Hematopoietic multipotent progenitor cell treated with erythropoietin and hydrocortisone succinate and interleukin-3 and kit ligand, for 15 days (in vitro differentiated cells): ENCODE results near the gene ZNF48.

Source experiments
- DNase-seq: peaks from one replicate; pipeline ENCODE4 v3.0.0-alpha.2; 2015; ENCODE audit warnings: low spot score

Gene ZNF48

DNA sequence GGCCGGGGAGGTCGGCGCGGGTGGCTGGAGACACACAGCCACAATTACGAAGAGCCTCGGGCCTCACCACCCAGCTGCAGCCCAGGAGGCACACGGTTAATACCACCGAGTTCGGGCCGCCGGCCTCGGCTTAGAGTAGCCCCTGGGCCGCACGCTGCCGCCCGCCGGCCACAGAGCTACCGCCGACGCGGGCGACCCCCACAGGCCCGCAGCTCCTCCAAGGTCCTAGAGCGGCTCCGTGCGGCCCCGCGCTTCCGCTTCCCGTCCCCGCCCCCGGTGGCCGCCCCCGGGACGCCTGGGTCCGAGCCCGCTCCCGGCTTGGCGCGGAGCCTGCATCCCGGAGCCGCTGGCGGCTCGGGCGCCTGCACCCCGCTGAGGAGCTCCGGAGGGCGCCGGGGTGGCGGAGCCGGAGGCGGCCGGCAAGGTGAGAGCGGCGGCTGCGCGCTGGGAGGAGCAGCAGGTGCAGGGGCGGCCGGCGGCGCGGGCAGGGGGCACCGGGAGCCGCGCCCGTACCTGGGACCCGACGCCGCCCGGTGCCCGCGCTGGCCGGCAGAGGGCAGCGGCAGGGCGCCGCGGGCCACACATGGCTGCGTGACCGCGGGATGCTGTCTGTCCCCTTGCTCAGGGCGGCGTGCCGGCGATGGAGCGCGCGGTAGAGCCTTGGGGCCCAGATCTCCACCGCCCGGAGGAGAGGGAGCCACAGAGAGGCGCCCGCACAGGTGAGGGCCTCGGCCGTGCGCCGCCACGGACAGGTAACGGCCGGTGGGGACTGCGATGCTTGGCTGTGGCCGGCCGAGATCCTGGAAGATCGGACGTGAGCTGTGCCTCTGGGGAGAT is at the start of gene ZNF48:
ZNF48 (plus strand) TSS at position 266 of the 837 bp plus-strand sequence; CDS start at position 641, 375 bp downstream.
- peak; percentile 56 for DNase-seq

DNA sequence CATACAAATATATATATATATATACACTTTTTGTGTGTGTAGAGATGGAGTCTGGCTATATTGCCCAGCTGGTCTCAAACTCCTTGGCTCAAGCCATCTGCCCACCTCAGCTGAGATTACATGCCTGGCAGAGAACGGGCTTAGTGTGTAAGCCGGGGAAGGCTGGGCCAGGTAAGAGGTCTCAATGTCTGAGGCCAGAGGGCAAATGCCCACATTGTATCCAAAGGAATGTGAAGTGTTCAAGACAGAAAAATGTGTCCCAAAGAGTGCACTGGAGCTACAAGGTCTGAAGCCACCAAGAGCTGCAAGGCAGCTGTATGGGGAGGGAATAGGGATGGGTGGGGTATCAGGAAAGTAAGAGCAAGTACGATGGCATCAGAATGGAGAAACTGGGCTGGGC is 48.9 kb upstream of the ZNF48 start:
- no peak for DNase-seq

- DNase-seq: no peak
Measured at GRCh38 chr16:30348113-30348512, 47.1 kb upstream of the ZNF48 start.

GRCh38 chr16:30348929-30349328 is 46.3 kb upstream of the ZNF48 start:
- no peak for DNase-seq

DNA sequence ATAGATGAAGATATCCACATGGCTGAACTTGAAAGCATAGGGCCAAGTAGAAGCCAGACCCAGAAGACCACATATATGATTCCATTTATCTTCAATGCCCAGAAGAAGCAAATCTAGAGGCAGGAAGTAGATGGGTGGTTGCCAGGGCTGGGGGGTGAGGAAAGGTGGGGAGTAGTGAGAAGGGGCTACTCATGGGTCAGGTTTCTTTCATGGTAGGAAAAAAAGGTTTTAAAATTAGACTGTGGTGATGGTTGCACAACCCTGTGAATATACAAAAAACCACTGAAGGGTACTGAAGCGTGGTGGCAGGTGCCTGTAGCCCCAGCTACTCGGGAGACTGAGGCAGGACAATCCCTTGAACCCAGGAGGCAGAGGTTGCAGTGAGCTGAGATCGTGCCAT is 45.5 kb upstream of the ZNF48 start:
- no peak for DNase-seq

GRCh38 chr16:30350134-30350871 is 44.9 kb upstream of the ZNF48 start:
- no peak for DNase-seq

- DNase-seq: no peak
Measured at GRCh38 chr16:30351001-30351441, 44.2 kb upstream of the ZNF48 start.

- no peak for DNase-seq
Measured at GRCh38 chr16:30351586-30352419, 43.4 kb upstream of the ZNF48 start.

DNA sequence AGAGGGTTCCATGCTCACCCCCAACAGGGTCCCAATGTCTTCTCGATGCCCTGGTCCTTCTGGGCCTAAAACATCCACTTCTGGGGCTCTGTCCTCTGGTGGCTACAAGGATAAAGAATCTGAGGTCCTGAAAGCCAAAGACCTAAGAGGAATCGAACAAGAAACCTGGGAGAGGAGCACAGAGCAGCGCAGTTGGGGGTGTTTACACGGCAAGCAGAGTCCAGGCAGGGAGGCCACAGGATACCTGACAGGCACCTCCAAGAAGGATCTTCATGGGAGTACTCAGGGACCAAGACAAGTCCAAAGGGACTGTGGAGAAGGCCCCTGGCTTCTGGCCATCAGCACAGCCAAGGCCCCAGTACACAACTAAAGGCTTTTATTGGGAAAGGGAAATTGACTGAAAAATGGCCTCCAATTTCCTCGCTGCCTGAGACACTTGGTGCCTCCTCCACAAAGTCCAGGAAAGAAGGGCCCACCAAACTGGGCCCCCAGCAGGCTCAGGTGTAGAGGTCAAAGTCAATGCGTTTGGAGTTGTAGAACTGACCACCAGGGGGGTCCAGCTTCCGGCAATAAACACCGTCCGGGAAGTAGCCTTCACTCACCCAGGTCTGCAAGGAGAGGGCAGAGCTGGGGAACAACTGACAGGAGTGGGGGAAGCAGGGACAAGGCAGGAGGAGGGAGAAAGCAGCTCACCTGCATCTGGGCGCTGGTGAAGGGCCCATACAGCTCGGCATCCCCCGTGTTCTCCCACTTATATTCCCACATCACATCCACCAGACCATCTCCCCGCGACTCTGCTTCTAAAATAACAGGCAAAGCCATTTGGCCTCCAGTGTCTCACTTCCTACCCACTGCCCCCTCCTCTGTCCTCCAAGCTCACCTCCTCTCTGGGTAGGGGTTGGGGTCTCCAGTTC is 42.5 kb upstream of the ZNF48 start:
- no peak for DNase-seq

DNA sequence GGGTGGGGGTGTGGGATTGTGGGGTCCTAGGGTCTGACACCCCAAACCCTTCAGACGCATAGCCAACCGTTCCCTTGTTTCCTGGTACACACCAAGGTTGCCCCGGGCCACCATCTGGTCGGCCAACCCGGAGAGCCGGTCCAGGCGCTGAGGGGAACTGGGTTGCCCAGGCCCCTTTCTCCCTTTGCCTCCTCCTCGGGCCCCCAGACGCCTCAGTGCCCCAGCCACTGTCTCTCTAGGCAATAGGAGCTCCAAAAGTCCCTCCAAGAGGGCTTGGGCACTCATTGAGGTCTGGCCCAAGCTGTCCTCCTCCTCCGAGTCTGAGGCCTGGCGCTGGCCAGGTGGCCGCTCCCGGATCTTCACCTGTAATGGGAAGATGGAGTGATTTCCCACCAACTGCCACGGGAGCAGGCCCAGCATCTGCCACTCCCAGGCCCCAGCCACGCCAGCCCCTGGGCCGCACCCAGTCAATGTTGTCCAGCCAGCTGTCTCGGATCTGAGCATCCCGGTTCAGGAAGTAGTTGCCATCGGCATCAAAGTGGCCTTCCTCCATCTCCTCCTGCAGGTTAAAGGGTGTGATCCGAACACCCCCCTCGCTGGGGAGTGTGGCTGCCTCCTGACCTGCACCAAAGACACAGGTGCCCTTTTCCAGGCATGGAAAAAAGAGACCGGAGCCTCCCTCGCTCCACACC is 41.6 kb upstream of the ZNF48 start:
- no peak for DNase-seq

GRCh38 chr16:30354423-30355143 is 40.6 kb upstream of the ZNF48 start:
- no peak for DNase-seq

- DNase-seq: peak; percentile 95
Measured at GRCh38 chr16:30355144-30355953, 39.9 kb upstream of the ZNF48 start, which contains the start of gene CD2BP2. CD2BP2 (minus strand) TSS chr16:30355308; CDS start chr16:30354681, 627 bp downstream.

- no peak for DNase-seq
Measured at GRCh38 chr16:30355954-30356308, 39.3 kb upstream of the ZNF48 start.

- DNase-seq: no peak
Measured at GRCh38 chr16:30356401-30357084, 38.7 kb upstream of the ZNF48 start.

DNA sequence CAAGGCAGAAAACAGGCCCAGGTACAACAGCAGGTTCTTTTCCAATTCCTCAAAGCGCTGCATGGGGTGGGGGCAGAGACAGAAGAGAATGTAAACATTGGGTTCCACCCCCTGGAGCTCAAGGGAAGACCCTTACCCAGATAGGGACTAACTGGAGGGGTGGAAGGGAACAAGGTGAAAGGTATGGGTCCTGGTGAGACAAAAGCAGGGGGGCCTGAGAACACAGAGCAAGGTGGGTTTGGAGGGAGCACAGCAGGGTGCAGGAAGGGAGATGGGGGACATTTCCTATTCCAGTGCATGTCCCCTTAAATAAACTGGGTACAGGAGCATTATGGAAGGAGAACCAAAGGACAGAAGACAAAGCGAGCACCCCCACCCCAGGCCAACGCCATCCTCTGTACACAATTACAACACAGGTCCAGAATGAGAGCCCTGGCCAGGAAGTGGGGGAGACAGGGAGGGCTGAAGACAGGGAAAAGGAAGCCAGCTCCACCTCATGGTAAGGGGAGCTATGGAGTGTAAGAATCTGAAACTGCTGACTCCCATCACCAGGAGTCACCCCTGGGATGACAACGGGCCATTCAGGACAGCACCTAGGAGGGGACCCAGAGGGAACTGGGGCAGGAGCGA is 38.0 kb upstream of the ZNF48 start:
- no peak for DNase-seq

GRCh38 chr16:30357715-30358576 is 37.3 kb upstream of the ZNF48 start:
- DNase-seq: no peak

DNA sequence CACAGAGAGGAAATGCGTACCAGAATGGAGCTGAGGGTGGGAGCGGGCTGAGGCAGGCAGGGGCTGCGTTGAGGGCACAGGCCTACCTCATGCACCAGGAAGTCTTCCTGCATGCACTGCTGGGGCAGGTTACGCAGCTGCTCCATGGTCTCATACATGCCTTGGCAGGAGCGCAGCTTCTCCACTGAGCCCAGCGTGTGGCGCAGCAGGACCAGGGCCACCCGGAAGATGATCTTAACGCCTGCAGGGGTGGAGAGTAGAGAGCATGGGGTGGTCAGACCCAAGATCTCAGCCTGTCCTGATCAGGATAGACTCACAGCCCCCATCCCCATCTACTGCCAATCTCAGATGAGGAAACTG is 36.7 kb upstream of the ZNF48 start:
- DNase-seq: no peak
